Activated naive CD8-positive, alpha-beta T cell treated with anti-CD3 and anti-CD28 coated beads, Interleukin-2, amount 10 ng/mL, durations not matched to agents 7 days and 5 days (primary cell): ENCODE measurements around the gene EIF5. TPM values are rescaled to one million over a fixed set of nuclear protein-coding genes. Genes with fewer than 3 reads are reported as not detected.

Experiments used
- ATAC-seq: fragments of 150-1000 bp; cut with Tn5 transposase; one replicate; pipeline ENCODE4 v1.10.0; 2021; ENCODE audit warnings: low read depth, moderate library complexity
- POLR2A ChIA-PET: fragments of 350-600 bp; sonication (Branson Sonifier 250); formaldehyde crosslinking; loops from one replicate; lab custom pipeline; 2021; ENCODE audit warnings: antibody characterized with exemption; lab: Charles Lee
- DNase-seq: peaks from one replicate; pipeline ENCODE4 v3.0.0; 2021
- H3K27ac Mint-ChIP-seq: one replicate; pipeline ENCODE4 v1.8.0; 2022; ENCODE audit warnings: mild to moderate bottlenecking, mixed read lengths
- H3K27me3 Mint-ChIP-seq: one replicate; pipeline ENCODE4 v1.8.0; 2022; ENCODE audit warnings: mild to moderate bottlenecking, moderate library complexity, mixed read lengths
- H3K36me3 Mint-ChIP-seq: one replicate; pipeline ENCODE4 v1.8.0; 2021; ENCODE audit warnings: mild to moderate bottlenecking, mixed read lengths
- H3K4me1 Mint-ChIP-seq: one replicate; pipeline ENCODE4 v1.8.0; 2021; ENCODE audit warnings: mixed read lengths
- H3K4me3 Mint-ChIP-seq: one replicate; pipeline ENCODE4 v1.8.0; 2022; ENCODE audit warnings: mild to moderate bottlenecking, moderate library complexity, mixed read lengths
- H3K9me3 Mint-ChIP-seq: one replicate; pipeline ENCODE4 v1.8.0; 2021; ENCODE audit warnings: mixed read lengths
- total RNA-seq, 2 experiments: library from RNA; stranded (reverse); gene quantifications; one replicate each; pipeline ENCODE4 v1.2.3, GENCODE V29; 2021

EIF5 gene
- total RNA-seq, 2 experiments from 2014 or later = 202 to 222 TPM

DNA sequence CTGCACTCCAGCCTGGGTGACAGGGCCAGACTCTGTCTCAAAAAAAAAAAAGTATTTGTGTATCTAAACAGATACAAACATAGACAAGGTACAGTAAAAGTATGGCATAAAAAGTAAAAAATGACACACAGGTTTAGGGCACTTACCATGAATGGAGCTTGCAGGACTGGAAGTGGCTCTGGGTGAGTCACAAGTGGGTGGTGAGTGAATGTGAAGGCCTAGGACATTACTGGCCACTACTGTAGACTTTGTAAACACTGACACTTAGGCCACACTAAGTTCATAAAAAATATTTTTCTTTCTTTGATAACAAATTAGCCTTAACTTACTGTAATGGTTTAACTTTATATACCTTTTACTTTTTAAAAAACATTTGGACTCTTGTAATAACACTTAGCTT is 38.0 kb upstream of the EIF5 start:
- H3K27me3 Mint-ChIP-seq = peaks cover 19% of the 10 kb centered on the region
- H3K36me3 Mint-ChIP-seq = no peaks in the 10 kb centered on the region
- no peaks in the 10 kb centered on the region for H3K4me1 Mint-ChIP-seq
- POLR2A ChIA-PET = interaction anchor here (0.7 kb wide), 1 partner anchor 191 kb away, joined by 3 read pairs; no protein-coding TSS in a partner anchor
- H3K27ac Mint-ChIP-seq = no peak overlapping the region
- H3K4me3 Mint-ChIP-seq = no peak overlapping the region
- H3K9me3 Mint-ChIP-seq = no peaks in the 10 kb centered on the region
- DNase-seq (no peak), ATAC-seq (no peak)

DNA sequence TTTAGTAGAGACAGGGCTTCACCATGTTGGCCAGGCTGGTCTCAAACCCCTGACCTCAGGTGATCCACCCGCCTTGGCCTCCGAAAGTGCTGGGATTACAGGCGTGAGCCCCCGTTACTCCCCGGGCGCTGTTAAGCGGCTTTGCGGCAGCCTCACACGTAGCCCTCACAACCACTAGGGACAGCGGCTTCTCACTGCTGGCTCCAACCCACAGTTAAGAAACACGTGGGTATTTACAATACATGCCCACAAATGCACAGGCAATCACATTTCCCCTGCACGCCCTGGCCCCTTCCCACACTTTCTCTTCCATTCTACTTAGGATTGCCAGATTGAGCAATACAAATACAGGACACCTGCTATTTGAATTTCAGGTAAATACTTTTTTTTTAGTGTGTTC is 37.0 kb upstream of the EIF5 start:
- Mint-ChIP-seq H3K9me3 (no peaks in the 10 kb centered on the region), H3K36me3 (no peaks in the 10 kb centered on the region), H3K27me3 (peaks cover 13% of the 10 kb centered on the region), H3K27ac (no peak overlapping the region), H3K4me1 (no peaks in the 10 kb centered on the region), H3K4me3 (no peak overlapping the region)
- POLR2A ChIA-PET = no interaction called here
- ATAC-seq (no peak), DNase-seq (no peak)

GRCh38 chr14:103298620-103299019 is 35.4 kb upstream of the EIF5 start:
- no peak for ATAC-seq
- POLR2A ChIA-PET = no interaction called here
- no peaks in the 10 kb centered on the region for H3K4me1 Mint-ChIP-seq
- H3K27ac Mint-ChIP-seq = no peak overlapping the region
- H3K27me3 Mint-ChIP-seq = peaks cover 6% of the 10 kb centered on the region
- DNase-seq = no peak
- no peaks in the 10 kb centered on the region for H3K9me3 Mint-ChIP-seq
- no peak overlapping the region for H3K4me3 Mint-ChIP-seq
- no peaks in the 10 kb centered on the region for H3K36me3 Mint-ChIP-seq

GRCh38 chr14:103301512-103302354 is 32.3 kb upstream of the EIF5 start:
- Mint-ChIP-seq H3K4me3 (no peak overlapping the region), H3K4me1 (no peaks in the 10 kb centered on the region), H3K27me3 (peaks cover 13% of the 10 kb centered on the region), H3K36me3 (no peaks in the 10 kb centered on the region), H3K27ac (no peak overlapping the region), H3K9me3 (no peaks in the 10 kb centered on the region)
- ATAC-seq (no peak), DNase-seq (no peak)
- POLR2A ChIA-PET = no interaction called here

DNA sequence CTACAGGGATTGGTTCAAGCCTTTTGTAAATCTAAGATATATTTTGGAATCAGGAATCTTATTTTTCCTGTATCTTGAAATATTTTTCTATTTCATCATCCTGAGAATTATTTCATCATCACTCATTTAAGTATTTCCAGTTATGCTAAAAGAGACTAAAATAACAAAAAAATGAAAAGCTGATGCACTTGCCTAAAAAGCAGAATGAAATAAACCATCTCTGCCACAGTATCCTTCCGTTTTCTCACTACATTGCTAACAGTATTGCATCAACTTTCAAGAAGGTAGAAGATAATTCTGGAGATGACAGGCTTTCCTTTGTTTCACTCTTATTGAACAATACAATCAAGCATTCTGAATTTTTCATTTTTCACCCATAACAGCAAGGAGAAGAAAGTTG is 31.1 kb upstream of the EIF5 start:
- ATAC-seq (no peak), DNase-seq (no peak)
- Mint-ChIP-seq H3K27ac (no peak overlapping the region), H3K4me3 (no peak overlapping the region), H3K27me3 (peaks cover 9% of the 10 kb centered on the region), H3K9me3 (no peaks in the 10 kb centered on the region), H3K4me1 (no peaks in the 10 kb centered on the region), H3K36me3 (no peaks in the 10 kb centered on the region)
- POLR2A ChIA-PET = no interaction called here

DNA sequence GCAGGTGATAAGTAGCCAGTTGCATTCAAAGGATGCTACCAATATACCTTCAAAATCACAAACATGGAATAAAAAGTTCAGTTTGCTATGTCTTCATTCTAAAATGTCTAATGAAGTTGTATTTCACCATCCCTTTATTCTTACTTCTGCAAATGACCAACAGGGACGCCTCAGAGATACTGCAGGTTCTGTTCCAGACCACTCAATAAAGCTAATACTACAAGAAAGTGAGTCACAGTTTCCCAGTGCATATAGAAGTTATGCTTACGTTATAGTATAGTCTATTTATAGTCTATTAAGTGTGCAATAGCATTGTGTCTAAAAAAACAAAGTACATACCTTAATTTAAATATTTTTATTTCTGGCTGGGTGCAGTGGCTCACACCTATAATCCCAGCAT is 29.3 kb upstream of the EIF5 start:
- H3K27me3 Mint-ChIP-seq = peaks cover 11% of the 10 kb centered on the region
- H3K36me3 Mint-ChIP-seq = no peaks in the 10 kb centered on the region
- H3K27ac Mint-ChIP-seq = no peak overlapping the region
- no peak for ATAC-seq
- POLR2A ChIA-PET = no interaction called here
- H3K4me1 Mint-ChIP-seq = no peaks in the 10 kb centered on the region
- H3K9me3 Mint-ChIP-seq = no peaks in the 10 kb centered on the region
- no peak for DNase-seq
- H3K4me3 Mint-ChIP-seq = no peak overlapping the region

GRCh38 chr14:103308717-103309616 is 25.1 kb upstream of the EIF5 start:
- POLR2A ChIA-PET = interaction anchor here (0.5 kb wide), 1 partner anchor 161 kb away, joined by 3 read pairs; no protein-coding TSS in a partner anchor
- no peak for ATAC-seq

GRCh38 chr14:103310576-103311095 is 23.4 kb upstream of the EIF5 start:
- DNase-seq = no peak
- H3K4me3 Mint-ChIP-seq = no peak overlapping the region
- peaks cover 2% of the 10 kb centered on the region for H3K27me3 Mint-ChIP-seq
- no peaks in the 10 kb centered on the region for H3K9me3 Mint-ChIP-seq
- ATAC-seq = no peak
- no peaks in the 10 kb centered on the region for H3K4me1 Mint-ChIP-seq
- H3K27ac Mint-ChIP-seq = no peak overlapping the region
- no peaks in the 10 kb centered on the region for H3K36me3 Mint-ChIP-seq
- POLR2A ChIA-PET = no interaction called here

More at GRCh38 chr14:103308717-103309616, 25.1 kb upstream of the EIF5 start:
- DNase-seq = no peak
- Mint-ChIP-seq H3K4me1 (no peaks in the 10 kb centered on the region), H3K36me3 (no peaks in the 10 kb centered on the region), H3K4me3 (no peak overlapping the region), H3K27me3 (peaks cover 7% of the 10 kb centered on the region), H3K27ac (no peak overlapping the region), H3K9me3 (no peaks in the 10 kb centered on the region)

DNA sequence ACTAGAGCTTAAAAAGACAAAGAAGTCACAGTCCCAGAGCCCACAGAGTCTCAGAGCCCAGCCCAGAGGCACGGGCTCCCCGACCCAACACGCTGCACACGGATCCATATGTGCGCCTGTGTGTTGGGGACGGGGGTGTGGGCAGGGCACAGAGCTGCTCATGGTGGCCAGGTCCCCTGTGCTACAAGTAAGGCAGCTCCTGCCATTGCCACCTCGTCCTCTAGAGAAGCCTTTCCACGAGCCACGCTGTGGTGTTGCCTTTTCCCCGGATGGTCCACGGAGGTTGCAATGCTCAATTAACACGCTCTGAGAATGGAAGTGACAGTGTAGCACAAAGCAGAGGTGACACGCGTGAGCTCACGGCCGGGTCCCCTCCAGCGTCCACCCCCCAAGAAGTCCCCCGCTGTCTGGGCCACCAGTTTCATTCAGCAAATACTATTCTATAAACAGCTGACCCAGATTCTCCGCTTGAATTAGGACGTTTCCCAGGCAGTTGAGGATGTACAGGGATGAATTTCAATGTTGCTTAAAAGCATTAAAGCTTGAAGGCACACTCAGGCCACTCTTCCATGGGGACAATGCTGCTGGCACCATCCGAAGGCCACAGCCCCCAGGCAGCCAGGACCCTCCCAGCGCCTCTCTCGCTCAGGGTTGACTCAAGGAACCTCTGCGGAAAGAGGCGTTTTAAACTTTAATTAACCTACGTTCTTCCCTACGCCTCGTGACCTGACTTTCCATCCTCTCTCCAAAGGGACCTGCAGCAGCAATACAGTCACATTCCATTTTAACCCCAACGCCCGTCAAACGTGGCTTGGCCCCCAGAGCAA is 22.7 kb upstream of the EIF5 start:
- Mint-ChIP-seq H3K27me3 (peaks cover 2% of the 10 kb centered on the region), H3K36me3 (no peaks in the 10 kb centered on the region), H3K27ac (no peak overlapping the region), H3K4me3 (no peak overlapping the region), H3K9me3 (no peaks in the 10 kb centered on the region), H3K4me1 (no peaks in the 10 kb centered on the region)
- POLR2A ChIA-PET = no interaction called here
- no peak for ATAC-seq
- DNase-seq = no peak

GRCh38 chr14:103312006-103312635 is 21.9 kb upstream of the EIF5 start:
- ATAC-seq = no peak
- Mint-ChIP-seq H3K27me3 (peaks cover 2% of the 10 kb centered on the region), H3K27ac (no peak overlapping the region), H3K9me3 (no peaks in the 10 kb centered on the region), H3K4me1 (no peaks in the 10 kb centered on the region), H3K36me3 (no peaks in the 10 kb centered on the region), H3K4me3 (no peak overlapping the region)
- DNase-seq = no peak
- POLR2A ChIA-PET = no interaction called here

GRCh38 chr14:103313704-103314103 is 20.3 kb upstream of the EIF5 start:
- no peak for ATAC-seq
- POLR2A ChIA-PET = no interaction called here

DNA sequence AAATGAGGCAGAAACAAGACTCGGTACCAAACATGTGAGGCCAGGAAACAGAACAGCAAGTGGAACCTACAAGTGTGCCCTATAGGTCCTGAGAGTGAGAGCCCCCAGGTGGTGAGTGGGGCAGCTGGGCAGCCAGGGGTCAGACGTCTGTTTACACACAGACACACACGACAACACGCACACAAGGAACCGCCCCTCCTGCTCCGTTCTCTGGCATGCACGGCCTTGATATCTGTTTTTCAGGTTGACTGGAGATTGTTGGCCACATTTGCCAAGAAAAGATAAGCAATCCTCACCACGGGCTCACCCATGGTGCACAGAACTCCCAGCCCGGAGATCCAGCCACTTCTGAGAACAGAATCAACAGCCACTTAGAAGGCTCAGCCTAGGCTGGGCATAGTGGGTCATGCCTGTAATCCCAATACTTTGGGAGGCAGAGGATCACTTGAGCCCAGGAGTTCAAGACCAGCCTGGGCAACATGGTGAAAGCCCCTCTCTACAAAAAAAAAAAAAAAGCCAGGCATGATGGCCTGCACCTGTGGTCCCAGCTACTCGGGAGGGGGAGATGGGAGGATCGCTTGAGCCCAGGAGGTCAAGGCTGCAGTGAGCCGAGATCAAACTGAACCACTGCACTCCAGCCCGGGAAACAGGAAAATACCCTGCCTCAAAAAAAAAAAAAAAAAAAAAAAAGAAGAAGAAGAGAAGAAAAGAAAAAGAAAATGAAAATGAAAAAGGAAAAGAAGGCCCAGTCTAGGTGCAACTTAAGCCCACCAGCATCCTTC is 19.4 kb upstream of the EIF5 start:
- POLR2A ChIA-PET = no interaction called here
- Mint-ChIP-seq H3K4me3 (no peak overlapping the region), H3K36me3 (no peaks in the 10 kb centered on the region), H3K27ac (no peak overlapping the region), H3K27me3 (peaks cover 4% of the 10 kb centered on the region), H3K4me1 (peaks cover 3% of the 10 kb centered on the region), H3K9me3 (no peaks in the 10 kb centered on the region)
- DNase-seq = no peak
- no peak for ATAC-seq

More at GRCh38 chr14:103313704-103314103, 20.3 kb upstream of the EIF5 start:
- no peak overlapping the region for H3K27ac Mint-ChIP-seq
- H3K36me3 Mint-ChIP-seq = no peaks in the 10 kb centered on the region
- no peaks in the 10 kb centered on the region for H3K9me3 Mint-ChIP-seq
- no peak for DNase-seq
- peaks cover 5% of the 10 kb centered on the region for H3K27me3 Mint-ChIP-seq
- H3K4me1 Mint-ChIP-seq = peaks cover 3% of the 10 kb centered on the region
- H3K4me3 Mint-ChIP-seq = no peak overlapping the region
